C4-2B (cell line): ENCODE measurements around the gene CPSF7.

Experiments used
- H3K27ac ChIP-seq: fragments of 450-650 bp; 2 replicates; pipeline ENCODE4 v1.5.1; 2017
- CTCF ChIP-seq: fragments of 450-650 bp; conservative IDR thresholded peaks from 2 replicates; pipeline ENCODE4 v1.5.1; 2017; ENCODE audit warnings: mild to moderate bottlenecking
- ZFX ChIP-seq: fragments of 450-650 bp; IDR thresholded peaks from 2 replicates; pipeline ENCODE4 v1.6.1; 2017

The CPSF7 gene

GRCh38 chr11:61354208-61354607 lies 75.6 kb downstream of the CPSF7 start:
- TF ChIP-seq ZFX (no peak), CTCF (no peak)
- no peak overlapping the region for H3K27ac ChIP-seq

DNA sequence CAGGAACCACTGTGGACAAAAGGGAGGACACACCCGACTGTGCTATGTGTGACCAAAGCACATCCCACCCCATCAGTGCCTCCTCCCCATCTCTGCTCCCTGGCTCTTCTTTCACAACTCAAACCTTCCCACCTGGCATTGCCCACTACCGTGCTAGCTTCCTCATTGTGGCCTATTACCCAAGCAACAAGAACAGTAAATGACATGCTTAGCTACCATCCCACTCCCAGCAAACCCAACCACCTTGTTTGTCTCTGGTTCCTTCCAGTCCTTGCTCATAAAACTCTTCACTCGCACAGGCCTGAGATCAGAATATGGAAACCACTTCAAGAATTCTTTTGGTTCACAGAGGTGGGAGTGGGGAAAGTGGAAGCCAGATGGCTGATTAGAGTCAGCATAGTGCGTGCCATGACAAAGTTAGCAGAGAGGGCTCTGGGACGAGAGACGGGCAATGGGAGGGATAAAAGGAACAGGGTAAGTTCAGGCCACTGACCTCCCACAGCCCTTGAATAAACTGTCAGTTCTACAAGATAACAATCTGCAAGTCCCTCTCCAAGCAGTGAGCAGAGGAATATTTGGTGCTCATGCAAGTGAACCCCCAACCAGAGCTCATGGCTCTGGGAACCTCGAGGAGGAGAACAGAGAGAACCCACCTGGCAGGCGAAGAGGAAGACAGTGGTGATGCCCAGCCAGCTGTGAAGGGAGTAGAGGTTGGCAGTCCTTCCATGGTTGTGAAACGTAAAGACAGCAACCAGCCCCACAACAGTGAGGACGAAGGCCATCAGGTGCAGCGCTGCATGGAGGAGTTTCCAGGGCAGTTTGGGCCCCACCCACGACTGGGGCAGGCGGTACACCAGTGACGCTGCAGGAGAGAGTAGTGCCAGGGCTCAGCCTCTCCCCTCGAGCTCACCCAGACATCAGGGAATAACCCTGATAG lies 76.4 kb downstream of the CPSF7 start:
- TF ChIP-seq CTCF: no peak
- TF ChIP-seq ZFX: no peak
- no peak overlapping the region for H3K27ac ChIP-seq
